Middle frontal gyrus (tissue), 1 donor: ENCODE data around the gene PRTN3.

Experiments used
- DNase-seq: peaks from one replicate; pipeline ENCODE4 v3.0.0-alpha.2; 2015; ENCODE audit warnings: low spot score; ENCODE audit errors: extremely low spot score

PRTN3 gene

GRCh38 chr19:896999-897398 is 56.2 kb downstream of the PRTN3 start:
- no peak for DNase-seq

GRCh38 chr19:897442-898039 is 56.7 kb downstream of the PRTN3 start:
- DNase-seq: no peak
